Measurements from ENCODE around the gene OR1L8. TPM values are rescaled to one million over a fixed set of nuclear protein-coding genes. Genes with fewer than 3 reads are reported as not detected.

Gene OR1L8
- total RNA-seq, 1 donor from 2014 or later = not detected

DNA sequence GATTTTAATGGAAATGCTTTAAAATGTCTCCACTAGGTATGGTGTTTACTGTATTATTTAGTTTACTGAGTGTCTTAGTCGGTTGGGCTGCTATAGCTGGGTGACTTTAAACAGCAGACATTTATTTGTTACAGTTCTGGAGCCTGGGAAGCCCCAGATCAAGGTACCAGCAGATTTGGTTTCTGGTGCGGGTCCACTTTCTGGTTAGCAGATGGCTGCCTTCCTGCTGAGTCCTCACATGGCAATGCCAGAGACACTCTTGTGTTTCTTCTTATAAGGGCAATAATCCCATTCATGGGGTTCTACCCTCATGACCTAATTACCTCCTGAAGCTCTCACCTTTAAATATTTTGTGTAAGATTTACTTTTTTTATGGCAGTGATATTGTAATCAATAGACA is 65.0 kb downstream of the OR1L8 start:
- no peak for DNase-seq (ENCODE audit: low spot score)

Other genes with a start within 250 kb of the OR1L8 start
- 22.9 TPM for gene PTGS1, start 212.4 kb downstream of the OR1L8 start, total RNA-seq (ENCODE audit: insufficient read depth, low replicate concordance)
- gene OR1J1, start 105.5 kb downstream of the OR1L8 start, total RNA-seq (ENCODE audit: insufficient read depth, low replicate concordance) = 1.4 TPM
- gene OR1J2, start 72.6 kb downstream of the OR1L8 start, total RNA-seq (ENCODE audit: insufficient read depth, low replicate concordance) = 1.2 TPM
- gene OR1J4, start 64.2 kb downstream of the OR1L8 start, total RNA-seq (ENCODE audit: insufficient read depth, low replicate concordance) = 2.9 TPM
- 1.2 TPM for gene OR1N1, start 56.1 kb downstream of the OR1L8 start, total RNA-seq (ENCODE audit: insufficient read depth, low replicate concordance)
- 0.72 TPM for gene OR1N2, start 30.3 kb downstream of the OR1L8 start, total RNA-seq (ENCODE audit: insufficient read depth, low replicate concordance)
- 9.6 TPM for gene OR1Q1, start 31.4 kb upstream of the OR1L8 start, total RNA-seq (ENCODE audit: insufficient read depth, low replicate concordance)
- 0.72 TPM for gene OR1B1, start 74.2 kb upstream of the OR1L8 start, total RNA-seq (ENCODE audit: insufficient read depth, low replicate concordance)
- not detected for gene OR1L1, start 78.3 kb upstream of the OR1L8 start, total RNA-seq (ENCODE audit: insufficient read depth, low replicate concordance)
- not detected for gene OR1L3, start 91.7 kb upstream of the OR1L8 start, total RNA-seq (ENCODE audit: insufficient read depth, low replicate concordance)
- gene OR1L4, start 140.6 kb upstream of the OR1L8 start, total RNA-seq (ENCODE audit: insufficient read depth, low replicate concordance) = not detected
- gene OR1L6, start 158.9 kb upstream of the OR1L8 start, total RNA-seq (ENCODE audit: insufficient read depth, low replicate concordance) = 1.2 TPM
- 1.2 TPM for gene OR5C1, start 205.5 kb upstream of the OR1L8 start, total RNA-seq (ENCODE audit: insufficient read depth, low replicate concordance)
- not detected for gene OR1K1, start 216.7 kb upstream of the OR1L8 start, total RNA-seq (ENCODE audit: insufficient read depth, low replicate concordance)
- gene PDCL, start 245.2 kb upstream of the OR1L8 start, total RNA-seq (ENCODE audit: insufficient read depth, low replicate concordance) = 24.1 TPM